HFFc6 (cell line): ENCODE results near the gene ATF6. TPM values are rescaled to one million over a fixed set of nuclear protein-coding genes. Genes with fewer than 3 reads are reported as not detected.

ENCODE experiments used
- DNase-seq: peaks from one replicate; pipeline ENCODE4 v3.0.0-alpha.2; 2018
- H3K27ac Mint-ChIP-seq: 2 replicates; pipeline ENCODE4 v1.8.0; 2020; ENCODE audit warnings: mild to moderate bottlenecking, mixed read lengths
- H3K27me3 Mint-ChIP-seq: 2 replicates; pipeline ENCODE4 v1.8.0; 2021; ENCODE audit warnings: mild to moderate bottlenecking, moderate library complexity, mixed read lengths; ENCODE audit not compliant: insufficient read depth
- H3K36me3 Mint-ChIP-seq: 2 replicates; pipeline ENCODE4 v1.8.0; 2021; ENCODE audit warnings: low read depth, mixed read lengths
- H3K4me1 Mint-ChIP-seq: 2 replicates; pipeline ENCODE4 v1.8.0; 2020; ENCODE audit warnings: low read depth, mixed read lengths
- H3K4me3 Mint-ChIP-seq: 2 replicates; pipeline ENCODE4 v1.8.0; 2020; ENCODE audit warnings: mild to moderate bottlenecking, moderate library complexity, mixed read lengths
- H3K9me3 Mint-ChIP-seq: 2 replicates; pipeline ENCODE4 v1.8.0; 2020; ENCODE audit warnings: mild to moderate bottlenecking, mixed read lengths
- total RNA-seq, 6 experiments: library from RNA; stranded (reverse); fragmentation: NEBNext Ultra II Directional; extraction: Animal tissue kit (Norgen Biotek cat#: 25700); gene quantifications; 2 replicates in 1 of 6; 3 replicates in 5 of 6; pipeline ENCODE4 v1.2.3, GENCODE V29; 2021
- TF ChIP-seq, protein P1 (sequence below): fragments of 200-600 bp; sonication (generic); IDR thresholded peaks from 2 replicates; pipeline ENCODE4 v1.5.0; 2021; ENCODE audit warnings: antibody characterized with exemption, mild to moderate bottlenecking

The ATF6 gene
- total RNA-seq, 6 experiments from 2014 or later, result 23.7 to 29.9 (median 27.6) TPM

DNA sequence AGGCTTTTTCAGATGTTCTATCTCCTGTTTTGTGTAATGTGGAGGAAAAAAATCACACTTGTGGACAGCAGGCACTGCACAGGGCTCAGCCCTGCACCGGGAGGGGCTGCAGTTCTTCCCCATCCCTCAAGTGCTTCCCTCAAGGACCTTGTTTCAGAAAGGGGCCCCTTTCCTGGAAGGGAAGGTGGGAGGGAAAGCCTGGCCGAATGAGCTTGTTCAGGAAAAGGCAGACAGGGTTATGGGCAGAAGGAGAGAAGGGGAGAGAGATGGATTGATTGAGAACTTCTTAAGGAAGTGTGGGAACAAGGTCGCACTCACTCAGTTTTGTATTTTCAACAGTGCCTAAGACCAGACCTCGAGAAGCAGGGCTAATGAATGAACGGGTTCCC, 216.4 kb downstream of the ATF6 start:
- H3K4me3 Mint-ChIP-seq, result no peak overlapping the region
- H3K27ac Mint-ChIP-seq, result no peak overlapping the region
- H3K36me3 Mint-ChIP-seq, result peaks cover 12% of the 10 kb centered on the region
- no peak for DNase-seq
- TF ChIP-seq, protein P1, sequence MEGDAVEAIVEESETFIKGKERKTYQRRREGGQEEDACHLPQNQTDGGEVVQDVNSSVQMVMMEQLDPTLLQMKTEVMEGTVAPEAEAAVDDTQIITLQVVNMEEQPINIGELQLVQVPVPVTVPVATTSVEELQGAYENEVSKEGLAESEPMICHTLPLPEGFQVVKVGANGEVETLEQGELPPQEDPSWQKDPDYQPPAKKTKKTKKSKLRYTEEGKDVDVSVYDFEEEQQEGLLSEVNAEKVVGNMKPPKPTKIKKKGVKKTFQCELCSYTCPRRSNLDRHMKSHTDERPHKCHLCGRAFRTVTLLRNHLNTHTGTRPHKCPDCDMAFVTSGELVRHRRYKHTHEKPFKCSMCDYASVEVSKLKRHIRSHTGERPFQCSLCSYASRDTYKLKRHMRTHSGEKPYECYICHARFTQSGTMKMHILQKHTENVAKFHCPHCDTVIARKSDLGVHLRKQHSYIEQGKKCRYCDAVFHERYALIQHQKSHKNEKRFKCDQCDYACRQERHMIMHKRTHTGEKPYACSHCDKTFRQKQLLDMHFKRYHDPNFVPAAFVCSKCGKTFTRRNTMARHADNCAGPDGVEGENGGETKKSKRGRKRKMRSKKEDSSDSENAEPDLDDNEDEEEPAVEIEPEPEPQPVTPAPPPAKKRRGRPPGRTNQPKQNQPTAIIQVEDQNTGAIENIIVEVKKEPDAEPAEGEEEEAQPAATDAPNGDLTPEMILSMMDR, result no peak
- no peaks in the 10 kb centered on the region for H3K4me1 Mint-ChIP-seq
- H3K9me3 Mint-ChIP-seq, result peaks cover 6% of the 10 kb centered on the region
- peaks cover 9% of the 10 kb centered on the region for H3K27me3 Mint-ChIP-seq

DNA sequence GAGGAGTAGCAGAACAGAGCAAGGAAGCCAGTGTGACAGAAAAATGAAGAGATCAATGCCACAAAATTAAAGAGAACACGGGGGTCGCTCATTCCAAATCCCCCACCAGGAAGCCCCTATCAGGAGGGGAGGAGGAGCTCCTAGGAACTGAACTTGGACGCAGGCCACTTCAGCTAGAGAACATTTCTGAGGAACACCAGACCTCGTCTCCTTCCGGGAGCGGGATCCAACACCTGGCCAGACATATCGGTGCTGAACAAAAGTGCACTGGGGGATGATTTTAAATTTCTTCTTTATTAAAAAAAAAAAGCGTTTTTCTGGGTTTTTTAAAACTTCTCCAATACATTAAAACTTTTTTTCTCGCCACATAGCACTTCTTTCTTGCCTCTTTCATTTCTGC, 216.8 kb downstream of the ATF6 start:
- peaks cover 10% of the 10 kb centered on the region for H3K36me3 Mint-ChIP-seq

DNA sequence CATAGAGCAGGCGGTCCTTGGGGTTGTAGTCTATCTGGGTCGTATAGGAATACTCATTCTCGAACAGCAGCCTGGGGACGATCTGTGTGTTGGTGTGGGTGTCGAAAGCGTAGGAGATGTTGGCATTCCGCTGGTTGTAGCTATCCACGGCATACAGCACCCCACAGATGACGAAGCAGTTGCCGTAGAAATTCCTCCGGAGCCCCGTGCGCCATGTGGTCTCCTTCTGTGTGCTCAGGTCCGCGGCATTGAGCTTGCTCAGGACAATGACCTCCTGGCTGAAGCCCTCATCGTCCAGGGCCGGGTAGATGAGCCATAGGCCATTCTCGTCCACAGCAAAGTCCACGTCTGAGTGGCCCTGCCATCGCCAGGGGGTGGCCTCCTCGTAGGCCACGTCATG, 217.6 kb downstream of the ATF6 start:
- Mint-ChIP-seq H3K27ac (no peak overlapping the region), H3K36me3 (peaks cover 8% of the 10 kb centered on the region), H3K27me3 (peaks cover 6% of the 10 kb centered on the region), H3K9me3 (peaks cover 10% of the 10 kb centered on the region), H3K4me3 (no peak overlapping the region), H3K4me1 (peaks cover 2% of the 10 kb centered on the region)
- no peak for DNase-seq
- TF ChIP-seq, protein P1, result no peak

More for the DNA sequence above, 216.8 kb downstream of the ATF6 start:
- peaks cover 6% of the 10 kb centered on the region for H3K27me3 Mint-ChIP-seq
- no peak overlapping the region for H3K4me3 Mint-ChIP-seq
- H3K27ac Mint-ChIP-seq, result no peak overlapping the region
- H3K4me1 Mint-ChIP-seq, result no peaks in the 10 kb centered on the region
- no peak for DNase-seq
- TF ChIP-seq, protein P1, result no peak
- H3K9me3 Mint-ChIP-seq, result peaks cover 10% of the 10 kb centered on the region

DNA sequence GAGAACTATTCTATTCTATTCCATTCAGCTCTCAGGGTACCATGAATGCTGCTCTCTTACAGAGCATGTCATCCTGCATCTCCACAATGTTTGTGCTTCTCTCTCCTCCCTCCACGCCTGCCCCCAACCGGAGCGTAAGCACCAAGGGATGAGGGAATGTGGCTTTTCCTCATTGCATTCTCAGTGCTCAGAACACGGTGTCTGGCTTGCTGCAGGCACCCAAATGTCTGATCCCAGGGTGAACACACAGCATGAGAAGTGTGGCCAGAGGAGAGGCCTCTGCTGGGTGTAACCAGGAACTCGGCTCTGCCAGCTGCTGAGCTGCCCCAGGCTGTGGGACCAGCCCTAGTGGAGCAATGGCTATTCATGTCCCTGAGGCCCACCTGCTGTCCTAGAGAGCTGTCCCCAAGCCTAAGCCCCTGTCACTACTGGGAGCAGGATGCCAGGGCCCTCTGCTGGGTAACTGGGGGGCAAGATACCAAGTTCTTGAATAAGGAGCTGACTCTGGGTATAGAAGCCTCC, 219.2 kb downstream of the ATF6 start:
- TF ChIP-seq, protein P1, result no peak
- no peak for DNase-seq
- Mint-ChIP-seq H3K9me3 (peaks cover 10% of the 10 kb centered on the region), H3K27me3 (peaks cover 8% of the 10 kb centered on the region), H3K4me3 (no peak overlapping the region), H3K4me1 (peaks cover 12% of the 10 kb centered on the region), H3K27ac (no peak overlapping the region), H3K36me3 (peaks cover 8% of the 10 kb centered on the region)

DNA sequence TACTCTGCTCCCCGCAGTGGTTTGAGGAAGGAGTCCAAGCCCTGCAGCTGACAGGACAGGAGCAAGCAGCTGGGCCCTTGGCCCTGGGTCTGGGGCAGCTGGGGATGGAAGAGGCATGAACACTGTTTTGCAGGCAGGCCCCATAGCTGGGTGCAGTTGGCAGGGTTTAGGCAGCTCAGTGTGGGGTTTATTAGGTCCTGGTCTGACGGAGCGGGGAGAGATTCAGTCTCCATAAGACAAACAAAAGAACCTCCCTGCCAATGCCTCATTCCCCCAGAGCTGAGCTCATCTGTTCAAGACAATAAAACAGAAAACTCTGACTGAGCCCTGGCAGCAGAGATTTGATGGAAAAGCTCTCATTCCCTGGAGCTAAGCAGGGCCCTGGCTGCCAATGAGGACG, 220.2 kb downstream of the ATF6 start:
- TF ChIP-seq, protein P1, result no peak
- Mint-ChIP-seq H3K4me1 (peaks cover 12% of the 10 kb centered on the region), H3K4me3 (no peak overlapping the region), H3K9me3 (peaks cover 10% of the 10 kb centered on the region), H3K36me3 (peaks cover 13% of the 10 kb centered on the region), H3K27me3 (peaks cover 8% of the 10 kb centered on the region), H3K27ac (no peak overlapping the region)
- DNase-seq, result no peak

DNA sequence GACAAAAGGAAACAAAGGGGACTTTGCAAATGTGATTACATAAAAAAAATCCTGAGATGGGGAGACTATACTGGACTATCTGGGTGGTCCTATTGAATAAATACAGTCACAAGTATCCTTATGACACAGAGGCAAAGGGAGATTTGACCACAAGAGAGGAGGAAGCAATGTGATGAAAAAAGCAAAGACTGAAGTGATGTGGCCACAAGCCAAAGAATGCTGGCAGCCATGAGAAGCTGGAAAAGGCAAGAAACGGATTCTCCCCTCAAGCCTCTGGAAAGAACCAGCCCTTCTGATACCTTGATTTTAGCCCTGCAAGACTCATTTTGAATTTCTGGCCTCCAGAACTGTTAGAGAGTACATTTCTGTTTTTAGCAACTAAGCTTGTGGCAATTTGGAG, 221.2 kb downstream of the ATF6 start:
- TF ChIP-seq, protein P1, result no peak
- no peak overlapping the region for H3K27ac Mint-ChIP-seq
- H3K4me3 Mint-ChIP-seq, result no peak overlapping the region
- peaks cover 12% of the 10 kb centered on the region for H3K4me1 Mint-ChIP-seq
- peaks cover 10% of the 10 kb centered on the region for H3K9me3 Mint-ChIP-seq
- no peak for DNase-seq
- H3K36me3 Mint-ChIP-seq, result peaks cover 13% of the 10 kb centered on the region
- peaks cover 8% of the 10 kb centered on the region for H3K27me3 Mint-ChIP-seq
